Urinary bladder (tissue), 4 donors: ENCODE data around the gene PANX2. TPM values are rescaled to one million over a fixed set of nuclear protein-coding genes. Genes with fewer than 3 reads are reported as not detected.
"Not testable (repeated sequence)": the region's sequence is repeated elsewhere in the genome, so short reads cannot be mapped to it uniquely, and the experiment has no call there.

Experiments used
- DNase-seq: peaks from one replicate; pipeline ENCODE4 v3.0.0-alpha.2; 2015; ENCODE audit errors: extremely low spot score
- H3K27ac ChIP-seq: one replicate; pipeline ENCODE4 v1.5.1; 2013; ENCODE audit warnings: low read depth, mild to moderate bottlenecking, moderate library complexity
- H3K36me3 ChIP-seq: one replicate; pipeline ENCODE4 v1.6.1; 2013; ENCODE audit warnings: mild to moderate bottlenecking, moderate library complexity; ENCODE audit not compliant: insufficient read depth
- H3K4me1 ChIP-seq: one replicate; pipeline ENCODE4 v1.6.1; 2013; ENCODE audit warnings: mild to moderate bottlenecking, moderate library complexity; ENCODE audit not compliant: insufficient read depth
- H3K4me3 ChIP-seq: one replicate; pipeline ENCODE4 v1.5.1; 2013; ENCODE audit warnings: low read depth, low read length
- WGBS: extraction: QIAGEN DNeasy Blood & Tissue Kit; methylation state at CpG from one replicate; pipeline ENCODE4 v1.1.7; 2013; 5-methylcytosine and 5-hydroxymethylcytosine counted together
- polyA plus RNA-seq: library from polyadenylated mRNA; stranded (reverse); fragments of 200-250 nt; gene quantifications from one replicate; pipeline ENCODE4 v1.2.3, GENCODE V29; 2013
- total RNA-seq: library from RNA; depleted of rRNA; stranded (reverse); fragments of >200 nt; gene quantifications from one replicate; pipeline ENCODE4 v1.2.3, GENCODE V29; 2014
- donor health status: healthy with polysubstance abuse.
- donor health status: healthy.

Gene PANX2
- total and polyA plus RNA-seq, 2 donors: 0.63 to 2.3 TPM

GRCh38 chr22:50199251-50199721 lies 28.8 kb downstream of the PANX2 start:
- no peak for DNase-seq
- H3K36me3 ChIP-seq: peaks cover 10% of the 10 kb centered on the region
- 79% methylated on average over 18 of the region's 18 CpGs for WGBS
- H3K27ac ChIP-seq: no peak overlapping the region
- H3K4me3 ChIP-seq: no peak overlapping the region
- H3K4me1 ChIP-seq: no peaks in the 10 kb centered on the region

- 6% methylated on average over 34 of the region's 34 CpGs for WGBS
- H3K27ac ChIP-seq: no peak overlapping the region
- peaks cover 10% of the 10 kb centered on the region for H3K36me3 ChIP-seq
- no peaks in the 10 kb centered on the region for H3K4me1 ChIP-seq
- DNase-seq: no peak
- H3K4me3 ChIP-seq: peak overlapping the region; percentile 96
Measured at GRCh38 chr22:50199829-50200460, 29.4 kb downstream of the PANX2 start.

- DNase-seq: peak; percentile 67
- Histone ChIP-seq H3K27ac (peak within 1 kb of the TSS; percentile 64), H3K36me3 (peaks cover 10% of the 10 kb centered on the region), H3K4me1 (no peaks in the 10 kb centered on the region), H3K4me3 (peak within 1 kb of the TSS; percentile 96)
- under 1% methylated on average over 104 of the region's 105 CpGs for whole genome bisulfite sequencing
Measured at GRCh38 chr22:50200461-50201190, 30.1 kb downstream of the PANX2 start, which contains the start of gene SELENOO. Gene SELENOO, plus strand, starts transcription at chr22:50201011. Its CDS starts 26 bp downstream, at chr22:50201037.

- Histone ChIP-seq H3K4me3 (peak overlapping the region; percentile 96), H3K27ac (peak overlapping the region; percentile 38), H3K4me1 (no peaks in the 10 kb centered on the region), H3K36me3 (peaks cover 6% of the 10 kb centered on the region)
- 2% methylated on average over 115 of the region's 115 CpGs for WGBS
- DNase-seq: no peak
Measured at GRCh38 chr22:50201191-50202129, 30.9 kb downstream of the PANX2 start.

GRCh38 chr22:50202130-50202666 lies 31.7 kb downstream of the PANX2 start:
- Histone ChIP-seq H3K36me3 (peaks cover 6% of the 10 kb centered on the region), H3K27ac (no peak overlapping the region), H3K4me3 (peak overlapping the region; percentile 96), H3K4me1 (no peaks in the 10 kb centered on the region)
- 68% methylated on average over 13 of the region's 13 CpGs for WGBS
- DNase-seq: no peak

- Histone ChIP-seq H3K4me1 (no peaks in the 10 kb centered on the region), H3K36me3 (peaks cover 2% of the 10 kb centered on the region), H3K4me3 (no peak overlapping the region), H3K27ac (no peak overlapping the region)
- DNase-seq: no peak
- WGBS: 99% methylated on average over 1 of the region's 1 CpG
Measured at GRCh38 chr22:50203288-50203687, 32.8 kb downstream of the PANX2 start.

GRCh38 chr22:50204571-50204970 lies 34.0 kb downstream of the PANX2 start:
- no peak overlapping the region for H3K4me3 ChIP-seq
- H3K27ac ChIP-seq: no peak overlapping the region
- H3K4me1 ChIP-seq: no peaks in the 10 kb centered on the region
- WGBS: 93% methylated on average over 7 of the region's 7 CpGs
- DNase-seq: no peak
- H3K36me3 ChIP-seq: no peaks in the 10 kb centered on the region

- not testable (repeated sequence) for H3K4me1 ChIP-seq, H3K27ac ChIP-seq, DNase-seq, H3K36me3 ChIP-seq, H3K4me3 ChIP-seq
- 89% methylated on average over 9 of the region's 9 CpGs for WGBS
Measured at GRCh38 chr22:50204998-50205397, 34.5 kb downstream of the PANX2 start.

GRCh38 chr22:50205781-50206569 lies 35.4 kb downstream of the PANX2 start:
- H3K4me1 ChIP-seq: no peaks in the 10 kb centered on the region
- DNase-seq: no peak
- H3K36me3 ChIP-seq: no peaks in the 10 kb centered on the region
- H3K4me3 ChIP-seq: no peak overlapping the region
- WGBS: 90% methylated on average over 45 of the region's 45 CpGs
- H3K27ac ChIP-seq: no peak overlapping the region

GRCh38 chr22:50206599-50206998 lies 36.1 kb downstream of the PANX2 start:
- H3K4me1 ChIP-seq: no peaks in the 10 kb centered on the region
- H3K4me3 ChIP-seq: no peak overlapping the region
- WGBS: 36% methylated on average over 10 of the region's 10 CpGs
- DNase-seq: no peak
- no peaks in the 10 kb centered on the region for H3K36me3 ChIP-seq
- no peak overlapping the region for H3K27ac ChIP-seq

GRCh38 chr22:50207383-50208140 lies 37.0 kb downstream of the PANX2 start:
- WGBS: 72% methylated on average over 23 of the region's 23 CpGs
- no peaks in the 10 kb centered on the region for H3K36me3 ChIP-seq
- H3K4me3 ChIP-seq: no peak overlapping the region
- no peak overlapping the region for H3K27ac ChIP-seq
- H3K4me1 ChIP-seq: no peaks in the 10 kb centered on the region
- no peak for DNase-seq

GRCh38 chr22:50208430-50208938 lies 38.0 kb downstream of the PANX2 start:
- Histone ChIP-seq H3K27ac (no peak overlapping the region), H3K4me3 (no peak overlapping the region), H3K4me1 (no peaks in the 10 kb centered on the region), H3K36me3 (no peaks in the 10 kb centered on the region)
- 85% methylated on average over 22 of the region's 22 CpGs for WGBS
- DNase-seq: no peak
